HG03378 (cell line): ENCODE measurements around the gene FBXL7.

Experiments
- ATAC-seq: cut with Tn5 transposase; IDR thresholded peaks from one replicate; pipeline ENCODE4 v1.9.1; 2021; ENCODE audit warnings: mild to moderate bottlenecking, moderate library complexity; ENCODE audit not compliant: unreplicated experiment

The FBXL7 gene

GRCh38 chr5:15983392-15983791 lies 483.4 kb downstream of the FBXL7 start:
- ATAC-seq, result no peak
